DOHH2 (cell line): ENCODE measurements around the gene NEUROD1.
A peak's percentile ranks its signal among the peaks of the same experiment; 100 is the strongest.

Source experiments
- H3F3A ChIP-seq: fragments of 200-600 bp; sonication (generic), shearing (Covaris generic); 2 replicates; pipeline ENCODE4 v1.6.0; 2016; ENCODE audit warnings: antibody characterized with exemption, mild to moderate bottlenecking; ENCODE audit not compliant: control insufficient read depth, insufficient read depth
- H3K27ac ChIP-seq: fragments of 200-600 bp; sonication (generic); 2 replicates; pipeline ENCODE4 v1.5.1; 2014; ENCODE audit warnings: low read depth, mild to moderate bottlenecking, low read length, moderate library complexity
- H3K27me3 ChIP-seq: fragments of 200-600 bp; sonication (generic); 2 replicates; pipeline ENCODE4 v1.6.1; 2014; ENCODE audit warnings: mild to moderate bottlenecking, low read length, mixed read lengths; ENCODE audit not compliant: control insufficient read depth
- H3K36me3 ChIP-seq: fragments of 200-600 bp; sonication (generic); 2 replicates; pipeline ENCODE4 v1.6.1; 2014; ENCODE audit warnings: mild to moderate bottlenecking, low read length, moderate library complexity, mixed read lengths; ENCODE audit not compliant: control insufficient read depth
- H3K4me1 ChIP-seq: fragments of 200-600 bp; sonication (generic); 2 replicates; pipeline ENCODE4 v1.6.1; 2014; ENCODE audit warnings: mild to moderate bottlenecking, low read length, mixed read lengths; ENCODE audit not compliant: control insufficient read depth
- H3K4me2 ChIP-seq: fragments of 200-600 bp; sonication (generic); 2 replicates; pipeline ENCODE4 v1.6.0; 2014; ENCODE audit warnings: mild to moderate bottlenecking, low read length, moderate library complexity
- H3K4me3 ChIP-seq: fragments of 200-600 bp; sonication (generic); 2 replicates; pipeline ENCODE4 v1.5.1; 2014; ENCODE audit warnings: mild to moderate bottlenecking, low read length, mixed read lengths
- H3K79me2 ChIP-seq: fragments of 200-600 bp; sonication (generic); 2 replicates; pipeline ENCODE4 v1.6.1; 2014; ENCODE audit warnings: mild to moderate bottlenecking, low read length, mixed read lengths; ENCODE audit not compliant: control insufficient read depth
- H3K9me2 ChIP-seq: fragments of 200-600 bp; sonication (generic); replicated peaks from 2 replicates; pipeline ENCODE4 v1.6.1; 2014; ENCODE audit warnings: mild to moderate bottlenecking, low read length, mixed read lengths; ENCODE audit not compliant: control insufficient read depth
- H3K9me3 ChIP-seq: fragments of 200-600 bp; sonication (generic); 2 replicates; pipeline ENCODE4 v1.6.1; 2014; ENCODE audit warnings: antibody characterized with exemption, low read length, mixed read lengths; ENCODE audit not compliant: control insufficient read depth, insufficient read depth
- H4K20me1 ChIP-seq: fragments of 200-600 bp; sonication (generic); 2 replicates; pipeline ENCODE4 v1.6.0; 2014; ENCODE audit warnings: low read depth, mild to moderate bottlenecking, antibody characterized with exemption, low read length, moderate library complexity; ENCODE audit not compliant: control insufficient read depth, insufficient read depth
- CTCF ChIP-seq: fragments of 200-600 bp; sonication (generic); IDR thresholded peaks from one replicate; pipeline ENCODE4 v1.5.1; 2014; ENCODE audit warnings: antibody characterized with exemption, mild to moderate bottlenecking, low read depth, low read length; ENCODE audit not compliant: poor library complexity, severe bottlenecking
- EZH2phosphoT487 ChIP-seq: fragments of 200-600 bp; sonication (generic); IDR thresholded peaks from 2 replicates; pipeline ENCODE4 v1.6.1; 2017; ENCODE audit warnings: borderline replicate concordance, mild to moderate bottlenecking, antibody characterized with exemption, low read length, moderate library complexity, mixed read lengths

The NEUROD1 gene

GRCh38 chr2:181690860-181691259 lies 10.5 kb upstream of the NEUROD1 start:
- Histone ChIP-seq H3K4me3 (no peak overlapping the region), H3K27me3 (no peaks in the 10 kb centered on the region), H3K9me2 (no peaks in the 10 kb centered on the region), H3K4me1 (peaks cover 23% of the 10 kb centered on the region), H3F3A (peaks cover 4% of the 10 kb centered on the region), H3K4me2 (no peak overlapping the region), H3K79me2 (no peaks in the 10 kb centered on the region), H3K27ac (no peak overlapping the region), H3K36me3 (no peaks in the 10 kb centered on the region), H4K20me1 (no peaks in the 10 kb centered on the region), H3K9me3 (no peaks in the 10 kb centered on the region)
- no peak for TF ChIP-seq EZH2phosphoT487
- no peak for TF ChIP-seq CTCF

- Histone ChIP-seq H3K27ac (peak overlapping the region; percentile 32), H3K4me1 (peaks cover 35% of the 10 kb centered on the region), H3K27me3 (no peaks in the 10 kb centered on the region)
Measured at GRCh38 chr2:181686576-181687185, 6.4 kb upstream of the NEUROD1 start.

GRCh38 chr2:181685150-181685688 lies 4.9 kb upstream of the NEUROD1 start:
- Histone ChIP-seq H3K36me3 (no peaks in the 10 kb centered on the region), H3K79me2 (no peaks in the 10 kb centered on the region), H3K4me2 (0 out of 2 replicates have a peak overlapping the region, but pooled peaks have one; percentile 59), H3K4me3 (no peak overlapping the region), H4K20me1 (no peaks in the 10 kb centered on the region), H3K27ac (peak overlapping the region; percentile 31; the same call in 1 of the 2 replicates), H3K27me3 (peaks cover 5% of the 10 kb centered on the region; the same call in 1 of the 2 replicates), H3K9me3 (peaks cover 23% of the 10 kb centered on the region), H3K9me2 (no peaks in the 10 kb centered on the region), H3K4me1 (peaks cover 29% of the 10 kb centered on the region), H3F3A (peaks cover 8% of the 10 kb centered on the region)
- no peak for TF ChIP-seq CTCF
- TF ChIP-seq EZH2phosphoT487 = no peak

More at GRCh38 chr2:181686576-181687185, 6.4 kb upstream of the NEUROD1 start:
- Histone ChIP-seq H3K9me3 (peaks cover 13% of the 10 kb centered on the region), H3K4me3 (peak overlapping the region; percentile 43), H3K79me2 (no peaks in the 10 kb centered on the region), H3F3A (peaks cover 8% of the 10 kb centered on the region), H3K9me2 (no peaks in the 10 kb centered on the region), H4K20me1 (no peaks in the 10 kb centered on the region), H3K36me3 (no peaks in the 10 kb centered on the region), H3K4me2 (peak overlapping the region; percentile 59)
- TF ChIP-seq EZH2phosphoT487 (no peak), CTCF (no peak)
